ENCODE measurements around the gene ARRDC5. TPM values are rescaled to one million over a fixed set of nuclear protein-coding genes. Genes with fewer than 3 reads are reported as not detected.

The ARRDC5 gene
- polyA plus RNA-seq, 1 donor (not counting 4 experiments of a cell fraction or from before 2014, with no cell fraction given) = not detected

DNA sequence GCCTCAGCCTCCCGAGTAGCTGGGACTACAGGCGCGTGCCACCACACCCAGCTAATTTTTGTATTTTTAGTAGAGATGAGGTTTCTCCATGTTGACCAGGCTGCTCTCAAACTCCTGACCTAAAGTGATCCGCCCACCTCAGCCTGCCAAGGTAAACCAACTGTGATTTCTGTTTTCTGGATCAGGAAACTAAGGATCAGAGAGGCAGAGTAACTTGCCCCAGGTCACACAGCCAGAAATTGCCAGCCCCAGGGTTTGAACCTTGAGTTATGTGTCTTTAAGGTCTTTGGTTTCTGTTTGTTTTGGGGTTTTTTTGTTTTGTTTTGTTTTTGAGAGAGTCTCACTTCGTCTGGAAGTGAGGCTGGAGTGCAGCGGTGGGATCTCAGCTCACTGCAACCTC is 31.0 kb downstream of the ARRDC5 start:
- Histone ChIP-seq H3K4me1 (ENCODE audit: control insufficient read depth, extremely low read depth, insufficient read depth, low read length) (peaks cover 17% of the 10 kb centered on the region), H3K79me2 (ENCODE audit: control insufficient read depth, insufficient read depth, low read length) (peaks cover 6% of the 10 kb centered on the region), H3K9me1 (ENCODE audit: control insufficient read depth, extremely low read depth, insufficient read depth, low read length) (no peaks in the 10 kb centered on the region), H3K27ac (ENCODE audit: control insufficient read depth, insufficient read depth, low read length) (no peak overlapping the region), H4K20me1 (ENCODE audit: control insufficient read depth, extremely low read depth, insufficient read depth, low read length) (peaks cover 1% of the 10 kb centered on the region), H3K4me2 (ENCODE audit: control insufficient read depth, extremely low read depth, insufficient read depth, low read depth, low read length) (no peak overlapping the region), H3K9me3 (ENCODE audit: control insufficient read depth, low read depth, low read length) (no peaks in the 10 kb centered on the region), H3K36me3 (ENCODE audit: control insufficient read depth in 2 of 2, extremely low read depth in 1 of 2, insufficient read depth in 2 of 2, low read length in 2 of 2) (no peaks in the 10 kb centered on the region), H3K9ac (ENCODE audit: control insufficient read depth, extremely low read depth, insufficient read depth, low read length) (no peak overlapping the region), H3K27me3 (ENCODE audit: control insufficient read depth, extremely low read depth, insufficient read depth, low read length) (no peaks in the 10 kb centered on the region), H3K4me3 (ENCODE audit: control insufficient read depth in 2 of 3, extremely low read depth in 1 of 3, insufficient read depth in 2 of 3, low read depth in 1 of 3, low read length in 3 of 3) (no peak overlapping the region), H2AFZ (ENCODE audit: control insufficient read depth, low read length) (no peak overlapping the region)
- no peak for FAIRE-seq
- TF ChIP-seq EZH2 (IDR thresholded peaks at IDR 0.05; ENCODE audit: low read length) (no peak), CTCF (optimal IDR thresholded peaks at IDR 0.05 in 1 of 3, IDR thresholded peaks at IDR 0.05 in 1 of 3, conservative IDR thresholded peaks at IDR 0.05 in 1 of 3; ENCODE audit: extremely low read depth in 1 of 3, insufficient read depth in 2 of 3, low read length in 3 of 3) (no peak)
- dilution Hi-C loops (cut with MboI; ENCODE audit: extremely low pct_ligation_motif_present, low sequenced_read_pairs) = no loop called here
- DNase-seq (ENCODE audit: low read depth, low spot score) = no peak

DNA sequence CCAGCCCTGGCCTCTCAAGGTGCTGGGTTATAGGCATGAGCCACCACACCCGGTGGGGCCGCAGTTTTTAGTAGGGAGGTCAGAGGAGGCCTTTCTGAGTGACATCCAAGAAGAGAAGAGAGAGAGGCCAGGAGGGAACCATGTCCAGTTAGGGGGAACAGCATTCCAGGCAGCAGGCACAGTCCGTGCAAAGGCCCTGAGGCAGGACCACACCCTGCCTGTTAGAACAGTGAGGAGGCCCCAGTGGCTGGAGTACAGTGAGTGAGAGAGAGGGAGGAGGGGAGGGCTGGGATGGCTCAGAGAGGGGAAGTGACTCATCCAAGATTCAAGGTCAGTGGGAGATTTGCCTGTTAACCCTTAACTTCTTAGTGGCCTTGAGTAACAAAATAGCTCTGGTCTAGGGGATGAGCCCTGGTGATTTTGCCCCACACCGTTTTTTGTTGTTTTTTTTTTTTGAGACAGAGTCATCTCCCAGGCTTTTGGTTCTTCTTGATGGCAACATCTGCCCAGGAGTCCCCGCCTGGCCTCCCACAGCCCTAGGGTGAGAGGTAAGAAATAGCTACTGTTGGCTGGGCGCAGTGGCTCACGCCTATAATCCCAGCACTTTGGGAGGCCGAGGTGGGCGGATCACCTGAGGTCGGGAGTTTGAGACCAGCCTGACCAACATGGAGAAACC is 32.5 kb downstream of the ARRDC5 start:
- Histone ChIP-seq H3K27ac (ENCODE audit: control insufficient read depth, insufficient read depth, low read length) (peak overlapping the region; percentile 51), H3K4me1 (ENCODE audit: control insufficient read depth, extremely low read depth, insufficient read depth, low read length) (peaks cover 23% of the 10 kb centered on the region), H3K36me3 (ENCODE audit: control insufficient read depth in 2 of 2, extremely low read depth in 1 of 2, insufficient read depth in 2 of 2, low read length in 2 of 2) (no peaks in the 10 kb centered on the region), H3K79me2 (ENCODE audit: control insufficient read depth, insufficient read depth, low read length) (peaks cover 17% of the 10 kb centered on the region), H3K9ac (ENCODE audit: control insufficient read depth, extremely low read depth, insufficient read depth, low read length) (no peak overlapping the region), H3K9me3 (ENCODE audit: control insufficient read depth, low read depth, low read length) (no peaks in the 10 kb centered on the region), H4K20me1 (ENCODE audit: control insufficient read depth, extremely low read depth, insufficient read depth, low read length) (peaks cover 5% of the 10 kb centered on the region), H3K27me3 (ENCODE audit: control insufficient read depth, extremely low read depth, insufficient read depth, low read length) (no peaks in the 10 kb centered on the region), H2AFZ (ENCODE audit: control insufficient read depth, low read length) (no peak overlapping the region), H3K9me1 (ENCODE audit: control insufficient read depth, extremely low read depth, insufficient read depth, low read length) (peaks cover 3% of the 10 kb centered on the region), H3K4me2 (ENCODE audit: control insufficient read depth, extremely low read depth, insufficient read depth, low read depth, low read length) (no peak overlapping the region), H3K4me3 (ENCODE audit: control insufficient read depth in 2 of 3, extremely low read depth in 1 of 3, insufficient read depth in 2 of 3, low read depth in 1 of 3, low read length in 3 of 3) (no peak overlapping the region)
- dilution Hi-C loops (cut with MboI; ENCODE audit: extremely low pct_ligation_motif_present, low sequenced_read_pairs) = no loop called here
- DNase-seq (ENCODE audit: low read depth, low spot score) (peak; percentile 94), FAIRE-seq (peak; percentile 73)
- TF ChIP-seq CTCF (optimal IDR thresholded peaks at IDR 0.05 in 1 of 3, IDR thresholded peaks at IDR 0.05 in 1 of 3, conservative IDR thresholded peaks at IDR 0.05 in 1 of 3; ENCODE audit: extremely low read depth in 1 of 3, insufficient read depth in 2 of 3, low read length in 3 of 3) = peak in 1 of 3 experiments; percentile 5
- TF ChIP-seq EZH2 (IDR thresholded peaks at IDR 0.05; ENCODE audit: low read length) = no peak

Data from keratinocyte (primary cell).